Fibroblast of gingiva (primary cell): ENCODE data around the gene OR4S1.
"Not testable (repeated sequence)": the region's sequence is repeated elsewhere in the genome, so short reads cannot be mapped to it uniquely, and the experiment has no call there.

Experiments used
- DNase-seq: peaks from one replicate; pipeline ENCODE4 v3.0.0-alpha.2; 2011; ENCODE audit warnings: low read depth

The OR4S1 gene

DNA sequence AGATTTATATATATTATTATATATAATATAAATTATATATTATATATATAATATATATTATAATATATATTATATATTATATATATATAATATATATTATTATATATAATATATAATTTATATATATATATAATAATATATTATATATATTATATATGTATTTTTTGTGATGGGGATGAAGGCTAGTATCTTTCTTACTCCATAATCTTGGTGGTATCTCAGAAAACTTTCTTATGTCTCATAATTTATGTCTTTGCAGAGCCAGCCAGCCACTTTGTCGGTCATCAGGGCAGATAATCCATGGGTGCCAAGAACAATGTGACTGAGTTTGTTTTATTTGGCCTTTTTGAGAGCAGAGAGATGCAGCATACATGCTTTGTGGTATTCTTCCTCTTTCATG, at the start of gene OR4S1:
OR4S1 (plus strand) TSS at position 301 of the 400 bp plus-strand sequence; CDS start at position 301, 0 bp downstream.
- DNase-seq: no peak

GRCh38 chr11:48261600-48261999, 44.4 kb upstream of the OR4S1 start:
- DNase-seq: no peak

GRCh38 chr11:48263423-48263911, 42.6 kb upstream of the OR4S1 start, which contains the start of gene OR4X1:
Gene OR4X1 (plus strand): TSS chr11:48263861. CDS start chr11:48263861, 0 bp downstream.
- no peak for DNase-seq

DNA sequence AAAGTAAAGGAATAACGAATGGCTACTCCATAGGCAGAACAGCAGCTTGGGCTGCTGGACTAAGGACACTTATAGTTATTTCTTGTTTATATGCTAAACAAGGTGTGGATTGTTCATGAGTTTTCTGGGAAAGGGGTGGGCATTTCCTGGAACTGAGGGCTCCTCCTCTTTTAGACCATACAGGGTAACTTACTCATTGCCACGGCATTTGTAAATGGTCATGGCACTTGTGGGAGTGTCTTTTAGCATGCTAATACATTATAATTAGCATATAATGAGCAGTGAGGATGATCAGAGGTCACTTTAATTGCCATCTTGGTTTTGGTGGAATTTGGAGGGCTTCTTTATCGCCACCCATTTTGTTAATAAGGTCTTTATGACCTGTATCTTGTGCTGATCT, 35.4 kb upstream of the OR4S1 start:
- DNase-seq: no peak

DNA sequence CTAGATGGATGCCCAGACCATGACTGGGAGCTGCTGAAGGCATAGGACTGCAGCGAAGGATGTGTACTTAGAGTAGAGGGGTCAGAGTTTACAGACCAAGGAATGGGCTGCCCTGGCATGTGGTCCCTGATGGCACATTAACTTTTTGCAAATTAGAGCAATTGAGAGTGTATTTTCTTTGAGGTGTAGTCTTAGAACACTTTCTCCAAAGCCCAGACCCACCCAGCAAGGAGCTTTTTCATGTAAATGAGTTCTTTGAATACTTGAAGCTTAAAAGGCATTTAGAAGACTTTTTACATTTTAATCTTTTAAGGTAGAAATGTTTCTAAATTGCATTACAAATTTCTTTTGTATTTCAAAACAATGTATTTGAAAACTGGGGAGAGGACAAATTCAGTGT, 33.4 kb upstream of the OR4S1 start:
- DNase-seq: no peak

- no peak for DNase-seq
Observed at GRCh38 chr11:48307760-48308386, 1.9 kb downstream of the OR4S1 start.

- DNase-seq: not testable (repeated sequence)
Observed at GRCh38 chr11:48313590-48313989, 7.6 kb downstream of the OR4S1 start.

GRCh38 chr11:48319813-48320212, 13.8 kb downstream of the OR4S1 start:
- not testable (repeated sequence) for DNase-seq

GRCh38 chr11:48324620-48325019, 18.6 kb downstream of the OR4S1 start, which contains the start of gene OR4C3:
Gene OR4C3 (plus strand): TSS chr11:48324920. CDS start chr11:48325022, 102 bp downstream.
- DNase-seq: not testable (repeated sequence)

- DNase-seq: no peak
Observed at GRCh38 chr11:48341466-48341865, 35.4 kb downstream of the OR4S1 start.

GRCh38 chr11:48342505-48342904, 36.5 kb downstream of the OR4S1 start:
- not testable (repeated sequence) for DNase-seq

- DNase-seq: not testable (repeated sequence)
Observed at GRCh38 chr11:48346286-48346685, 40.3 kb downstream of the OR4S1 start.

- DNase-seq: no peak
Observed at GRCh38 chr11:48354013-48354412, 48.0 kb downstream of the OR4S1 start.

GRCh38 chr11:48354677-48355076, 48.7 kb downstream of the OR4S1 start:
- DNase-seq: no peak
